Activated CD8-positive, alpha-beta T cell treated with anti-CD3 and anti-CD28 coated beads for 36 hours (primary cell): ENCODE results near the gene DYRK1A. TPM values are rescaled to one million over a fixed set of nuclear protein-coding genes. Genes with fewer than 3 reads are reported as not detected.
A peak's percentile ranks its signal among the peaks of the same experiment; 100 is the strongest.

Source experiments
- ATAC-seq: fragments of 200-7000 bp; cut with Tn5 transposase; one replicate; pipeline ENCODE4 v1.10.0; 2021; ENCODE audit warnings: mild to moderate bottlenecking, moderate library complexity
- CTCF ChIA-PET: fragments of 350-600 bp; sonication (Branson Sonifier 250); formaldehyde crosslinking; loops from one replicate; lab custom pipeline; 2021; ENCODE audit warnings: antibody characterized with exemption; lab: Charles Lee
- POLR2A ChIA-PET: fragments of 350-600 bp; sonication (Branson Sonifier 250); formaldehyde crosslinking; loops from one replicate; lab custom pipeline; 2021; ENCODE audit warnings: antibody characterized with exemption; lab: Charles Lee
- DNase-seq: peaks from one replicate; pipeline ENCODE4 v3.0.0-alpha.2; 2020
- H3K27ac Mint-ChIP-seq: one replicate; pipeline ENCODE4 v1.8.0; 2021; ENCODE audit warnings: mild to moderate bottlenecking, mixed read lengths
- H3K27me3 Mint-ChIP-seq: one replicate; pipeline ENCODE4 v1.8.0; 2021; ENCODE audit warnings: mixed read lengths
- H3K36me3 Mint-ChIP-seq: one replicate; pipeline ENCODE4 v1.8.0; 2021; ENCODE audit warnings: low read depth, mixed read lengths
- H3K4me1 Mint-ChIP-seq: one replicate; pipeline ENCODE4 v1.8.0; 2021; ENCODE audit warnings: low read depth, mixed read lengths
- H3K4me3 Mint-ChIP-seq: one replicate; pipeline ENCODE4 v1.8.0; 2021; ENCODE audit warnings: mild to moderate bottlenecking, moderate library complexity, mixed read lengths
- H3K9me3 Mint-ChIP-seq: one replicate; pipeline ENCODE4 v1.8.0; 2021; ENCODE audit warnings: mixed read lengths
- intact Hi-C: fragments of 100-400 bp; cut with micrococcal nuclease; formaldehyde crosslinking; loops from one replicate; pipeline ENCODE4 v1.10.0; 2022
- total RNA-seq, 2 experiments: library from RNA; stranded (reverse); gene quantifications; one replicate each; pipeline ENCODE4 v1.2.3, GENCODE V29; 2021
- TF ChIP-seq, protein P1 (sequence below): fragments of 200-600 bp; IDR thresholded peaks from one replicate; pipeline ENCODE4 v1.8.0; 2022; ENCODE audit warnings: antibody characterized with exemption, mild to moderate bottlenecking

The DYRK1A gene
- total RNA-seq, 2 experiments from 2014 or later = 57.5 to 58.7 TPM

DNA sequence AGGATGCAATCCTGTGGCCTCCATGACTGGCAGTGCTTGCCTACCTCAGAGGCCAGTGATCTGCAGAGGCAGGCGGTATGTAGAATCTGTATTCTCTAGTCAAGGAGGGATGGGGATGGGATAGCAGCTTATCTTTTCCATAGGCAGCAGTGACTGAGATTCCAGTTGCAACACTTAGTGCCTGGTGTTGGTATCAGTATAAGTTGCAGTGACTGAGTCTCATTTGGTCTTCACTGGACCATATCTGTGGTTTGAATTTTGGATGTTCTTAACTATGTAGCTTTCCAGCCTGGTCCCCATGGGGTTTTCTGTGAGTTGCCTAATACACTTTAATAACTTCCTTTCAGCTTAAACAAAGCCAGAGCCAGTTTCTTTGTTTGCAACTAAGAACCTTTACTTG, 16.5 kb downstream of the DYRK1A start:
- CTCF ChIA-PET = interaction anchor here (1.5 to 3.3 kb wide), 3 partner anchors 8 to 16 kb away, joined by 3 to 13 read pairs (median 13); no protein-coding TSS in a partner anchor

DNA sequence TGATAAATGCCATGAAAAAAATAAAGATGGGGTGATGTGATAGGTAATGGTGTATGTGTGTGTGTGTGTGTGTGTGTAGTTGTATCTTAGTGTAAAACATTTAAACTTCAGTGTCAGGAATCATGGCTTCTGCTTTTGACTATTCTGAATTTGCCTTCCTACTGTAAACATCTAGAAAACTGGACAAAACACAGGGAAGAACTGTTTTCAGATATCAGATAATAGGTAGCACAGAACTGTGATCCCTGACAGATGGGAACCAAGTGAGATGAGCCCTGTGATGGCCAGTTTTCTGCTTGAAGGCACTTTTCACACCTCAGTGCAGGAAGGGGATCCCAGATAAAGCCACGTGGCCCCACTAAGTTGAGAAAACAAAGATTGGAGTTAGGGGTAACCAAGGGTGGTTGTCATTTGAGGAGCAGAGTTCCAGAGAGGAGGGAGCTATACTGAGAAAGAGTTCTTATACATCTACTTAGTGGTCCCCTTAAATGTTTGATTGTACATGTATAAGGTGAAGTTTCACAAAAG, 17.3 kb downstream of the DYRK1A start:
- intact Hi-C loops = no loop called here
- CTCF ChIA-PET = interaction anchor here (1.0 to 2.1 kb wide), 3 partner anchors 10 to 16 kb away, joined by 3 to 13 read pairs (median 5); no protein-coding TSS in a partner anchor
- Mint-ChIP-seq H3K4me3 (no peak overlapping the region), H3K36me3 (peaks cover 33% of the 10 kb centered on the region), H3K27me3 (no peaks in the 10 kb centered on the region), H3K9me3 (peaks cover 12% of the 10 kb centered on the region), H3K4me1 (peaks cover 80% of the 10 kb centered on the region), H3K27ac (peak overlapping the region; percentile 68)
- DNase-seq (no peak), ATAC-seq (no peak)
- POLR2A ChIA-PET = interaction anchor here (0.6 to 0.8 kb wide), 2 partner anchors 14 to 52 kb away, joined by 3 read pairs; no protein-coding TSS in a partner anchor
- TF ChIP-seq, protein P1, sequence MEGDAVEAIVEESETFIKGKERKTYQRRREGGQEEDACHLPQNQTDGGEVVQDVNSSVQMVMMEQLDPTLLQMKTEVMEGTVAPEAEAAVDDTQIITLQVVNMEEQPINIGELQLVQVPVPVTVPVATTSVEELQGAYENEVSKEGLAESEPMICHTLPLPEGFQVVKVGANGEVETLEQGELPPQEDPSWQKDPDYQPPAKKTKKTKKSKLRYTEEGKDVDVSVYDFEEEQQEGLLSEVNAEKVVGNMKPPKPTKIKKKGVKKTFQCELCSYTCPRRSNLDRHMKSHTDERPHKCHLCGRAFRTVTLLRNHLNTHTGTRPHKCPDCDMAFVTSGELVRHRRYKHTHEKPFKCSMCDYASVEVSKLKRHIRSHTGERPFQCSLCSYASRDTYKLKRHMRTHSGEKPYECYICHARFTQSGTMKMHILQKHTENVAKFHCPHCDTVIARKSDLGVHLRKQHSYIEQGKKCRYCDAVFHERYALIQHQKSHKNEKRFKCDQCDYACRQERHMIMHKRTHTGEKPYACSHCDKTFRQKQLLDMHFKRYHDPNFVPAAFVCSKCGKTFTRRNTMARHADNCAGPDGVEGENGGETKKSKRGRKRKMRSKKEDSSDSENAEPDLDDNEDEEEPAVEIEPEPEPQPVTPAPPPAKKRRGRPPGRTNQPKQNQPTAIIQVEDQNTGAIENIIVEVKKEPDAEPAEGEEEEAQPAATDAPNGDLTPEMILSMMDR = no peak

More for the DNA sequence above, 16.5 kb downstream of the DYRK1A start:
- DNase-seq (no peak), ATAC-seq (no peak)
- Mint-ChIP-seq H3K27me3 (no peaks in the 10 kb centered on the region), H3K4me3 (no peak overlapping the region), H3K27ac (no peak overlapping the region), H3K9me3 (peaks cover 12% of the 10 kb centered on the region), H3K36me3 (peaks cover 39% of the 10 kb centered on the region), H3K4me1 (peaks cover 88% of the 10 kb centered on the region)
- POLR2A ChIA-PET = interaction anchor here (0.6 to 1.3 kb wide), 3 partner anchors 13 to 52 kb away, joined by 3 read pairs; no protein-coding TSS in a partner anchor
- intact Hi-C loops = no loop called here
- TF ChIP-seq, protein P1 = no peak

DNA sequence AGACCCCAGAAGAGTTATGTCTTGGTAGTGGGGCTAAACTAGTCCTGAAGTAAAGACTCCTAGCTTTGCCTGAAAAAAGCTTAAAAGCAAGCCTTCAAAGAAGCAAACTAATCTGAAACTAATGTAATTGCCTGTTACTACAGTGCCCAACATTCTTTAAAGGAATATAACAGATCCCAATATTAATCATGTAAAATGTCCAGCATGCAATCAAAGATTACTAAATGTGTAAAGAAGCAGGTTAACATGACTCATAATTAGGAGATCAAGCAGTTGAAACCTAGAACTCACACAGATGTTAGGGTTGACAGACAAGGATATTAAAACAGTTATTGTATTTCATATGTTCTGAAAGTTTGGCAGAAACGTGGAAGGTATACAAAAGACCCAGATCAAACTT, 17.8 kb downstream of the DYRK1A start:
- CTCF ChIA-PET = interaction anchor here (1.0 to 1.2 kb wide), 2 partner anchors 13 kb away, joined by 3 to 5 read pairs; no protein-coding TSS in a partner anchor
- H3K36me3 Mint-ChIP-seq = peaks cover 34% of the 10 kb centered on the region
- TF ChIP-seq, protein P1 = no peak
- POLR2A ChIA-PET = interaction anchor here (1.1 to 2.9 kb wide), 2 partner anchors 8 to 13 kb away, joined by 3 to 12 read pairs; no protein-coding TSS in a partner anchor
- H3K4me1 Mint-ChIP-seq = peaks cover 78% of the 10 kb centered on the region
- H3K27ac Mint-ChIP-seq = peak overlapping the region; percentile 68
- DNase-seq (no peak), ATAC-seq (peak; percentile 40)
- peaks cover 12% of the 10 kb centered on the region for H3K9me3 Mint-ChIP-seq
- no peaks in the 10 kb centered on the region for H3K27me3 Mint-ChIP-seq
- no peak overlapping the region for H3K4me3 Mint-ChIP-seq
- intact Hi-C loops = no loop called here

DNA sequence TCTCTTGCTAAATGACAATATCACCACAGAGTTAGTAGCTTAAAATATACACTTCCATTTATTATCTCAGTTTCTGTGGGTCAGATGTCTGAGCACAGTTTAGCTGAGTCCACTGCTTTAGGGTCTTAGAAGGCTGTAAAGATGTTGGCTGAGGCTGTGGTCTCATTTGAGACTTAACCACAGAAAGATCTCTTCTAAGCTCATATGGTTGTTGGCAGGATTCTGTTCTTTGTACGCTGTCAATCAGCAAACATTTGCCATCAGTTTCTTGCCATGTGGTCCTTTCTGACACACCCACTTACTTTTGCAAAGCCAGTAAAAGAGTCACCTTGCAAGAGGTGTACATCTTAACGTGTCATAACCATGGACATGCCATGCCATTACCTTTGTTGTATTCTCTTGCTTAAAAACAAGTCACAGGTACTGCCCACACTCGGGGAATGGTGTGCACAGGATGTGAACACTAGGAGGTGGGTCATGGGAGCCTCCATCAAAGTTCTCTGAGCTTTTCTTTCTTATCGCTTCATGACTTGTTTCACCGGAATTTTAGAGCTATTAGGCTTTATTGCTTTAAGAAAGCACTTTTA, 18.7 kb downstream of the DYRK1A start:
- peaks cover 12% of the 10 kb centered on the region for H3K9me3 Mint-ChIP-seq
- TF ChIP-seq, protein P1 = no peak
- H3K36me3 Mint-ChIP-seq = peaks cover 33% of the 10 kb centered on the region
- no peaks in the 10 kb centered on the region for H3K27me3 Mint-ChIP-seq
- no peak for DNase-seq
- intact Hi-C loops = no loop called here
- ATAC-seq = peak; percentile 53
- CTCF ChIA-PET = interaction anchor here (1.1 to 1.5 kb wide), 3 partner anchors 9 to 12 kb away, joined by 3 to 5 read pairs (median 4); no protein-coding TSS in a partner anchor
- no peak overlapping the region for H3K4me3 Mint-ChIP-seq
- peaks cover 79% of the 10 kb centered on the region for H3K4me1 Mint-ChIP-seq
- peak overlapping the region; percentile 55 for H3K27ac Mint-ChIP-seq
- POLR2A ChIA-PET = interaction anchor here (1.0 to 2.9 kb wide), 5 partner anchors 8 to 16 kb away, joined by 3 to 12 read pairs (median 4); no protein-coding TSS in a partner anchor
